Transverse colon (tissue), 4 donors: ENCODE measurements around the gene SLC26A5.

ENCODE experiments used
- POLR2A ChIP-seq: fragments of 450-650 bp; IDR thresholded peaks from one replicate; pipeline ENCODE4 v1.6.1; 2016; ENCODE audit warnings: antibody characterized with exemption, mild to moderate bottlenecking, moderate library complexity
- POLR2AphosphoS5 ChIP-seq, 3 donors: sonication (generic); formaldehyde crosslinking; IDR thresholded peaks; one replicate each; pipeline ENCODE4 v1.6.1; 2016; ENCODE audit warnings: antibody characterized with exemption in 3 of 3
- TF ChIP-seq, protein P1 (sequence below), 5 experiments: fragments of 200-600 bp in 3 of 5; fragments of 450-650 bp in 2 of 5; sonication (generic) in 3 of 5; IDR thresholded peaks; 1 replicate in 2 of 5; 2 replicates in 3 of 5; pipeline ENCODE4 v1.5.1; 2016 to 2017; ENCODE audit warnings: antibody characterized with exemption in 5 of 5, inconsistent platforms in 3 of 5, mild to moderate bottlenecking in 2 of 5, moderate library complexity in 1 of 5

DNA sequence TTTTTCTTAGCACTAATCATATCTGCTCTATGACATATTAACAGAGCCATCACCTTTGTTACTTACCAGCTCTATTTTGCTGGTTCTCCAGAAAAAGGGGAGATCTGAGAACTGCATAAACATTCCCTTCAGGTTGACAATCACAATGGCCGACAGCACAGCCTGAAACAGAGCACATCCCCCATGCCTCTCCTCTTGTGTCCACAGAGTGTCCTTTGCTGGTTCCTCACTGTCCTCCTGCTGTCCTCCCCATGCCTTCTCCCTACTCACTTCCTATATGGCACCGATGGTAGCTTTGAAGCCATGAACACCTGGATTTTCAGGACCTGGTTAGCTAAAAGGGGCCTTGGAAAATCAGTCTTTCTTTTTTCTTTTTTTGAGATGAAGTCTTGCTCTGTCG is 56.7 kb downstream of the SLC26A5 start:
- TF ChIP-seq, protein P1, sequence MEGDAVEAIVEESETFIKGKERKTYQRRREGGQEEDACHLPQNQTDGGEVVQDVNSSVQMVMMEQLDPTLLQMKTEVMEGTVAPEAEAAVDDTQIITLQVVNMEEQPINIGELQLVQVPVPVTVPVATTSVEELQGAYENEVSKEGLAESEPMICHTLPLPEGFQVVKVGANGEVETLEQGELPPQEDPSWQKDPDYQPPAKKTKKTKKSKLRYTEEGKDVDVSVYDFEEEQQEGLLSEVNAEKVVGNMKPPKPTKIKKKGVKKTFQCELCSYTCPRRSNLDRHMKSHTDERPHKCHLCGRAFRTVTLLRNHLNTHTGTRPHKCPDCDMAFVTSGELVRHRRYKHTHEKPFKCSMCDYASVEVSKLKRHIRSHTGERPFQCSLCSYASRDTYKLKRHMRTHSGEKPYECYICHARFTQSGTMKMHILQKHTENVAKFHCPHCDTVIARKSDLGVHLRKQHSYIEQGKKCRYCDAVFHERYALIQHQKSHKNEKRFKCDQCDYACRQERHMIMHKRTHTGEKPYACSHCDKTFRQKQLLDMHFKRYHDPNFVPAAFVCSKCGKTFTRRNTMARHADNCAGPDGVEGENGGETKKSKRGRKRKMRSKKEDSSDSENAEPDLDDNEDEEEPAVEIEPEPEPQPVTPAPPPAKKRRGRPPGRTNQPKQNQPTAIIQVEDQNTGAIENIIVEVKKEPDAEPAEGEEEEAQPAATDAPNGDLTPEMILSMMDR (IDR thresholded peaks at IDR 0.05): no peak
- TF ChIP-seq POLR2AphosphoS5 (IDR thresholded peaks at IDR 0.05): no peak
- no peak for TF ChIP-seq POLR2A
